GM19468 (cell line): ENCODE data around the gene RNF121.
A peak's percentile ranks its signal among the peaks of the same experiment; 100 is the strongest.

Experiments
- ATAC-seq: cut with Tn5 transposase; IDR thresholded peaks from one replicate; pipeline ENCODE4 v1.9.1; 2021; ENCODE audit warnings: mild to moderate bottlenecking, moderate library complexity, moderate number of reproducible peaks; ENCODE audit not compliant: unreplicated experiment; ENCODE audit errors: extremely low read depth

RNF121 gene

GRCh38 chr11:71979094-71979493 is 50.2 kb downstream of the RNF121 start:
- ATAC-seq: no peak

GRCh38 chr11:71979602-71980001 is 50.8 kb downstream of the RNF121 start:
- no peak for ATAC-seq

GRCh38 chr11:71986131-71986530 is 57.3 kb downstream of the RNF121 start:
- ATAC-seq: no peak

DNA sequence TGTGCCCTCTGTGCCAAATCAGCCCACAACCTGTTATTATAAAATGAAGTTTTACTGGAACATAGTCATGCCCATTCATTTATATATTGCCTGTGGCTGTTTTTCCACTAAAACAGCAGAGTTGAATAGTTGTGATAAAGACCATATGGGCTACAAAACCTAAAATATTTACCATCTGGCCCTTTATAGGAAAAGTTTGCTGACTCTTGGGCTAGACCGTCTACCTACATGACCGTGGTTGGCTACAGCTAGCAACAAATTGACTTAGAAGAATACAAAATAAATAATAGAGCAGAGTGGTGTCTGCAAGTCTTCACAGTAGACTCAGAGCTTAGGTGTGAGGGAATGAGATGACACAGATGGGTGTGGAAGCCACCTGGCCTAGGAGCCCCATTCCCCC is 58.7 kb downstream of the RNF121 start:
- ATAC-seq: no peak

GRCh38 chr11:71988050-71988449 is 59.2 kb downstream of the RNF121 start:
- ATAC-seq: no peak

DNA sequence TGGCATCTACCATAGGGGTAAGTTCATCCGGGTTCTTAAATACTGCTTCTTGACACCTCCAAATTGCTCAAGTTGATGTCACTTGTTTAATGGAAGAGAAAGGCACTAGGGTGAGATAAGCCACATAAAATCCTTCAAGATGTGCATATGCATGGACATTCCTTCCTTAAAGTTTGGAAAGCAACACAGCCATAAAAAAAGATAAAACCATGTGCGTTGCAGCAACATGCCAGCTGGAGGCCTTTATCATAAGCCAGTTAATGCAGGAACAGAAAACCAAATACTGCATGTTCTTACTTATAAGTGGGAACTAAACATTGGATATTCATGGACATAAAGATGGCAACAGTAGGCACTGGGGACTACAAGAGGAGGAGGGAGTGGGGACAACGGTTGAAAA is 61.9 kb downstream of the RNF121 start:
- no peak for ATAC-seq

DNA sequence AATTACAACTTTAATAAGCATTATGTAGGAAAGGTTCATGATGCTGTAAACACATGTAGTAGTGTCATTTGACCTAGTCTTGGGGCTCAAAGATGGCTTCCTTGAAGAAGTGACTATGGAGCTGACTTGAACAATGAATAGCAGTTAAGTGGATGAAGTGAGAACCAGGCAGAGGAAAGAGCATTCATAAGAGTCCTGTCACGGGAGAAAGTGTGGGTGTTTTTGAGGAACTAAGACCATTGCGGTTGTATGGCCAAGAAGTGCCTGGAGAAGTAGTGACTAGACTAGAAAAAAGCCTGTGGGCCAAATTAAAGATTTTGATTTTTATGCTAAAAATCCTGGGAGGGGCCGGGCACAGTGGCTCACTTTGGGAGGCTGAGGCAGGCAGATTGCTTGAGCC is 62.6 kb downstream of the RNF121 start:
- peak; percentile 58 for ATAC-seq

DNA sequence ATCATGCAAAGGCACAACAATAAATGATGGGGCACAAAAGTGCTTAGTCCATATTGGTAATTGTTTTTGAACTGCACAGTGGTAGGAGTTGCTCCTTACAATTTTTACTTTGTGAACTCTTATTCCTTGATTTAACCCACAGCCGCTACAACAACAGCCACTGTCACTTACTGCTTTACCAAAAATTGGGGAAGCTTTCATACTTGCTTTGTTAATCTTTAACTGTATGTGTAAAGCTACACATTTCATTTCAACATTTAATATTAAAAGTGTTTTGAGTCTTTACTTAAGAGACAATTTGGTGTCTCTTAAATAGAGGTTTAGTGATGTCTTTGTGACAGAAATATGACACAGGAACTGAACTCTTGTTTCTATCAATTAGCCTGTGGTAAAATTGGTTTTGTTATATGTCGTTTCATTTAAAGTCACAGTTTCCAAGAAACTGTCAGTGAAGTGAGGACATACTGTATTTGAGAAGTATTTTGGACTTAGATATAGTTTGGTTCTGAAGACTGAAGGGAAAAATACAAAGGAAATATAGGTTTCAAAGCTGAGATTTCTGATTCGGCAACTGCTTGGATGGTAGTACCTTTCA is 63.4 kb downstream of the RNF121 start:
- no peak for ATAC-seq

DNA sequence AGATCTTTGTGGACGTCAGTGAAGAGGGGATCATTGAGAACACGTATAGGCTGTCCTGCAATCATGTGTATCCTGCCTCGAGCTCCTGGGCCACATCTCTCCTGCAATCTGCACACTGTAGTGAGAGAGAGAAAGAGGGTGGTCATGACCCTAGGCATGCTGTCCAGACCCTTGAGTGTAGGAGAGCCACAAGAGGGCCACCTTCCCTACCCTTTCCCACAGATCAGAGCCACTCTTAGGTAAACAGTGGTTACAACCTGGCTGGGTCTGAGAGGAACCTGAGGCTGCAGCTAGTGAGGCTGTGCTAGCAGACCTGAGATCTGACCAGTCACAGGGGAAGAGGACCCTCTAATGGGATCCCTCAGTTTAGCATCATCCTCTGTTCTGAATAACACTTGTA is 65.9 kb downstream of the RNF121 start:
- no peak for ATAC-seq

- ATAC-seq: no peak
Observed at GRCh38 chr11:71995726-71996291, 67.0 kb downstream of the RNF121 start.

DNA sequence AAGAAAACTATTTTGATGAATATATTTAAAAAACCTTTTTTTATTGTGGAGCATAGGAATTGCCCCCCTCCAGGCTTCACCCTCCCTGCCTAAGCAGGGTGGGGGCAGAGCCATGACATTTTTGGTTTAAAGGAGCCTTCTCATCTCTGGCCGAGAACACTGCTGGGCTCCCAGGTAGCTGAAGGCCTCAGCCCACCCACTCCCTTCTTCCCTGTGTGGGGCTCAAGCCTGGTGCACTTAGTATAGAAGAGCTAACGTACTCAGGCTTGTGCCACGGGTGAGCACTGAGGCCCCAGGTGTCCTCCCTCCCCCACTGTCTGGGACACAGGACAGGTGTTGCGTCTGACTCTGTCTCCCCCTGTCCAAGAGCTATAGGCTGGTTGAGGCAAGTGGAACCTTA is 67.7 kb downstream of the RNF121 start:
- ATAC-seq: no peak

GRCh38 chr11:71996946-71997345 is 68.1 kb downstream of the RNF121 start:
- ATAC-seq: no peak

GRCh38 chr11:71997594-71997993 is 68.7 kb downstream of the RNF121 start:
- ATAC-seq: no peak

- ATAC-seq: no peak
Observed at GRCh38 chr11:71998061-71998460, 69.2 kb downstream of the RNF121 start.

GRCh38 chr11:71998649-71999310 is 69.9 kb downstream of the RNF121 start, which contains the start of gene IL18BP:
IL18BP (plus strand) TSS chr11:71998909; CDS start chr11:71999985, 1,076 bp downstream.
- ATAC-seq: no peak

DNA sequence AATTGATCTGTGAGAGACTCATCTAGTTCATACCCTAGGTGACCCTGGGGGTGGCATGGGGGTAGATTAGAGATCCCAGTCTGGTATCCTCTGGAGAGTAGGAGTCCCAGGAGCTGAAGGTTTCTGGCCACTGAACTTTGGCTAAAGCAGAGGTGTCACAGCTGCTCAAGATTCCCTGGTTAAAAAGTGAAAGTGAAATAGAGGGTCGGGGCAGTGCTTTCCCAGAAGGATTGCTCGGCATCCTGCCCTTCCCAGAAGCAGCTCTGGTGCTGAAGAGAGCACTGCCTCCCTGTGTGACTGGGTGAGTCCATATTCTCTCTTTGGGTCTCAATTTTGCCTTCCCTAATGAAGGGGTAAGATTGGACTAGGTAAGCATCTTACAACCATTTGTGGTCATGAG is 70.5 kb downstream of the RNF121 start:
- no peak for ATAC-seq

DNA sequence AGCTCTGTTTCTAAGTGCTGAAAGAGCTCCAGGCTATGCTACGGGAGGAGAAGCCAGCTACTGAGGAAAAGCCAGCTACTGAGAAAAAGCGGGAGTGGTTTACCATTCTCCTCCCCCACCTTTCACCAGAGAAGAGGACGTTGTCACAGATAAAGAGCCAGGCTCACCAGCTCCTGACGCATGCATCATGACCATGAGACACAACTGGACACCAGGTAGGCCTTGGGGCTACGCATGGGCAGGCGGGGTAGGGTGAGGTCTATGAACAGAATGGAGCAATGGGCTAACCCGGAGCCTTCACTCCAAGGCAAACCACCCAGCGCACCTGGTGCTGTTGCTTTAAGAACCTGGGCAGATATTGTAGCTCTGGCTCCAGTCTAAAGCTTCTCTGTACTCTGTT is 71.0 kb downstream of the RNF121 start:
- no peak for ATAC-seq

DNA sequence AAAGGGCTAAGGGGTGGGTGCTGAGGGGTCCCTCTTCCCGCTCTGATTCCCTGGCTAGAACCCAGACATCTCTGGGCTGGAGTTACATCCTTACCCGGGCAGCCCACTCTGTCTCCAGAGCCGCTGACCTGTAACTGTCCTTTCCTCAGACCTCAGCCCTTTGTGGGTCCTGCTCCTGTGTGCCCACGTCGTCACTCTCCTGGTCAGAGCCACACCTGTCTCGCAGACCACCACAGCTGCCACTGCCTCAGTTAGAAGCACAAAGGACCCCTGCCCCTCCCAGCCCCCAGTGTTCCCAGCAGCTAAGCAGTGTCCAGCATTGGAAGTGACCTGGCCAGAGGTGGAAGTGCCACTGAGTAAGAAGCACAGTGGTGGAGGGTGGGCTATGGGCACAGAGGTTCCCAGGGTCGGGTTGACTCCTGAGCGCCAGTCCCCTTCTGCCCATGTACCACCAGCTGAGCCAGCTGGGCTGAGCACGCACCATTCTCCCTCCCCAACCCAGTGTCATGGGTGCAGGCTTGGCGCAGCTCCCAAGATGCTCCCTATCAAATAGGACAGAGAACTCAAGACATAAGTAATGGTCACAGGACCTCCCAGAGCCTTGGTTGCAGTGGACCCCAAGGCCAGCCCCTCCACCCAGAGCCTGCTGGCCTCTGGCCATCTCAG is 71.5 kb downstream of the RNF121 start:
- no peak for ATAC-seq

GRCh38 chr11:72001285-72001684 is 72.4 kb downstream of the RNF121 start:
- ATAC-seq: no peak

DNA sequence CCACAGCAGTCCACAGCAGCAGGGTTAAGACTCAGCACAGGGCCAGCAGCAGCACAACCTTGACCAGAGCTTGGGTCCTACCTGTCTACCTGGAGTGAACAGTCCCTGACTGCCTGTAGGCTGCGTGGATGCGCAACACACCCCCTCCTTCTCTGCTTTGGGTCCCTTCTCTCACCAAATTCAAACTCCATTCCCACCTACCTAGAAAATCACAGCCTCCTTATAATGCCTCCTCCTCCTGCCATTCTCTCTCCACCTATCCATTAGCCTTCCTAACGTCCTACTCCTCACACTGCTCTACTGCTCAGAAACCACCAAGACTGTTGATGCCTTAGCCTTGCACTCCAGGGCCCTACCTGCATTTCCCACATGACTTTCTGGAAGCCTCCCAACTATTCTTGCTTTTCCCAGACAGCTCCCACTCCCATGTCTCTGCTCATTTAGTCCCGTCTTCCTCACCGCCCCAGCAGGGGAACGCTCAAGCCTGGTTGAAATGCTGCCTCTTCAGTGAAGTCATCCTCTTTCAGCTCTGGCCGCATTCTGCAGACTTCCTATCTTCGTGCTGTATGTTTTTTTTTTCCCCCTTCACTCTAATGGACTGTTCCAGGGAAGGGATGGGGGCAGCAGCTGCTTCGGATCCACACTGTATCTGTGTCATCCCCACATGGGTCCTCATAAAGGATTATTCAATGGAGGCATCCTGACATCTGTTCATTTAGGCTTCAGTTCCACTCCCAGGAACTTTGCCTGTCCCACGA is 73.2 kb downstream of the RNF121 start:
- ATAC-seq: no peak
